Stimulated activated CD4-positive, alpha-beta T cell treated with anti-CD3 and anti-CD28 coated beads, Interleukin-2, amount 100 ng/mL, for 24 hours (primary cell): Measurements from ENCODE around the gene BIRC3.

Experiments used
- DNase-seq, 2 donors: peaks; one replicate each; pipeline ENCODE4 v3.0.0-alpha.2; 2020

Gene BIRC3

DNA sequence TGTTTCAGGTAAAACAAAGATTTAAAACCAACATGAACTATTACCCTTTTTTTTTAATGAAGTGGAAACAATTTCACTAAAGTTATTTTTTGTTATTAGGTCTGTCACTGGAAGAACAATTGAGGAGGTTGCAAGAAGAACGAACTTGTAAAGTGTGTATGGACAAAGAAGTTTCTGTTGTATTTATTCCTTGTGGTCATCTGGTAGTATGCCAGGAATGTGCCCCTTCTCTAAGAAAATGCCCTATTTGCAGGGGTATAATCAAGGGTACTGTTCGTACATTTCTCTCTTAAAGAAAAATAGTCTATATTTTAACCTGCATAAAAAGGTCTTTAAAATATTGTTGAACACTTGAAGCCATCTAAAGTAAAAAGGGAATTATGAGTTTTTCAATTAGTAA lies 60.6 kb downstream of the BIRC3 start:
- no peak for DNase-seq

DNA sequence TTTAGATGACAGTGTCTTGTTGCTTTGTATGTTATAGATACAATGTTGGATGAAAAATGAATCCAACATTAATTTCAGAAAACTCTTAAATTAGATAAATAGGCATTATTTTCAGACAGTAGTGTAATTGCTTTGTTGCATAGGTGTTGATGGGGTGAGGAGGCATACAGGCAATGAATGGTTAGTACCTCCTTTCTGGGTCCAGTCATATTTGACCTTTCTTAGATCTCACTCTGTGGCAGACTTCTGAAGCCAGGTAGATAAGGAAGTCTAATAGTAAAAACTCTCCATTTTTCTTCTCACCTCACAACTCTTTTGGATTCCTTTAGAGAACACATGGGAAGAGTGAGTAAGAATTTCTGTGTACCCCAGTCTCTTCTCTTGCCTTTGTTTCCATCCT lies 61.5 kb downstream of the BIRC3 start:
- DNase-seq: no peak

DNA sequence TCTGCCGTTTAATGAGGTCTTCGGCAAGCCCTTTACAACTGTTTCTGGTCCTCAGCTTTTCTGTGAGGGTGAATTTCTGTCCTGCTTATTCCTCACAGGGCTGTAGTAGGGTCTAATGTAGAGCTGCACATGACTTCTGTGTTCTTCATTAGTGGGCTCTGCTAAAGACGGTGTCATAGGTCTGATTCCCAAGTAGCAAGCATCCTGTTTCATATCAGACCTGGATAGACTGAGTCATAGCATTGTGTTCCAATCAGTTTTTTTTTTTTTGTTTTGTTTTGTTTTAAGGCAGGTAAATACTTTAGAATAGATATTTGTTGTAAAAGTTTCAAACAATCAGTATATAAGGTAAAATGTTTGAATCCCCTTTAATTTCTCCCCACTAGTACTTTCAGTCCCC lies 65.1 kb downstream of the BIRC3 start:
- no peak for DNase-seq

- no peak for DNase-seq
Measured at GRCh38 chr11:102383839-102384238, 66.6 kb downstream of the BIRC3 start.

DNA sequence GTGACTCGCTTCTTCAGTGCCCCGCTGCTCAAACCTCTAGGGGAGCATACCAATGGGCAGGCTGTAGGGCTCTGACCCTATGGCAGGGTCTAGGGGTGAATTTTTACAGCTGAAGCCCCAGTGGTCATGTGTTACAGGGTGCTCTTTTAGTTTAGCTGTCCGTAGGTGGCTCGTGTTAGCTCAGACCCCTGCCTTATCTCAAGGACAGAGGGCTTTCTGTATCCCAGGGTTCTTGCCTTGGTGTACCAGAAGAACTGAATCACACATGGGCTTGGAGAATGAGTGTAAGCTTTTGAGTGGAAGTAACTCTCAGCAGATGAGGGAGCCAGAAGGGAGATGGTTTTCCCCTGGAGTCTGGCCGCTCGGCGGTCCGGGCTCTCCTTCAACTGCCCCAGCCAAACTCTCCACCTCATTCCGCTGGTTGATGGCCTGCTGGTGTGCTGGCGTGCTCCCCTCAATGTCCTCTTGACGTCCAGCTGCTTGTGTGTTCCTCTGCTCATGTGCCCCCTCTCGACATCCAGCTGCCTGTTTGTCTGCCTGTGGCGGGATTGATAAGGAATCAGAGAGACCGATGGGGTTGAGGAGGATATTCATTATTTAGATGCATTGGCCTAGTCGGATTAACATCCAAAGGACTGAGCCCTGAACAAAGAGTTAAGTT lies 67.3 kb downstream of the BIRC3 start:
- no peak for DNase-seq

- no peak for DNase-seq
Measured at GRCh38 chr11:102385085-102386007, 68.1 kb downstream of the BIRC3 start.

- no peak for DNase-seq
Measured at GRCh38 chr11:102386136-102386734, 69.0 kb downstream of the BIRC3 start.

DNA sequence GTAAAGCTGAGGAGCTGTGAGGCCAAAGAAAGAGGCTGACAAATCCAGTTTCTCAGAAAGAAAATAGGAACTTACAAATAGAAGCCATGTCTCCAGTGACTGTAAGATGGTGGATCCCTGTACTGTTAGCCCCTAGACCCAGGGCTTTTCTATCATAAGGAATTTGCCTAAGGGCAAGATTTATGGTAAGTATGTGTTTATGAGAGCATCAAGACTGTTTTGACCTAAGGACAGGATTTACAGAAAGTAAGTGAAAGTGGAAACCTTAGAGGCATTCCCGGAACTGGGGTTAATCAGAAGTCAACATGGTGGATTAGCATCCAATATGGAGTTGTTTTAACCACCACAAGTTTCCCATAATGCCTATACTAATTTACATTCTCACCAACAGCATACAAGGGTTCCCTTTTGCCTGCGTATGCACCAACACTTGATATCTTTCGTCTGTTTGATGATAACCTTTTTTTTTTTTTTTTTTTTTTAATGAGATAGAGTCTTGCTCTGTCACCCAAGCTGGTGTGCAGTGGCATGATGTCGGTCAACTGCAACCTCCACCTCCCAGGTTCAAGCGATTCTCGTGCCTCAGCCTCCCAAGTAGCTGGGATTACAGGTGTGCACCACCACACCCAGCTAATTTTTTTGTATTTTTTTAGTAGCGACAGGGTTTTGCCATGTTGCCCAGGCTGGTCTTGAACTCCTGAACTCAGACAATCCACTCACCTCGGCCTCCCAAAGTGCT lies 69.9 kb downstream of the BIRC3 start:
- no peak for DNase-seq
